ENCODE measurements around the gene CHD1L. TPM values are rescaled to one million over a fixed set of nuclear protein-coding genes. Genes with fewer than 3 reads are reported as not detected.
"Not testable (repeated sequence)": the region's sequence is repeated elsewhere in the genome, so short reads cannot be mapped to it uniquely, and the experiment has no call there.

Gene CHD1L
- total RNA-seq, 1 donor from 2014 or later, result 36.2 TPM

DNA sequence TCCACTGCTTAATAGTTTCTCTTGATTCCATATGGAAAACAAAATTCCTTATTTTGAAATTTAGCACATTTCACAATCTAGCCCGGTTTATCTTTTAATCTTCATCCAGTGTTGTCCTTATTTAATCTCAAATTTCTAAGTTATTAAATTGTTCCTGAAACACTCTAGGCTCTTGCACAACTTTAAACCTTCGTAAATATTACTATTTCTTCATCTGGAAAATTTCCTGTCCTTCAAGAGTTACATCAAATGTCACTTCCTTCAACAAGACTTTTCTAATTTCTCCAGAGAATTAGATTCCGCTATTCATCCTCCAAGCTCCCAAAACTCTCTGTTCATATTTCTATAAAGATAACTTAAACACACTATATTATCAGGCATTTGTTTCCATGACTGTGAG, 23.9 kb upstream of the CHD1L start:
- no peaks in the 10 kb centered on the region for H3K9me3 ChIP-seq
- H3K27ac ChIP-seq, result no peak overlapping the region
- TF ChIP-seq, protein P1, sequence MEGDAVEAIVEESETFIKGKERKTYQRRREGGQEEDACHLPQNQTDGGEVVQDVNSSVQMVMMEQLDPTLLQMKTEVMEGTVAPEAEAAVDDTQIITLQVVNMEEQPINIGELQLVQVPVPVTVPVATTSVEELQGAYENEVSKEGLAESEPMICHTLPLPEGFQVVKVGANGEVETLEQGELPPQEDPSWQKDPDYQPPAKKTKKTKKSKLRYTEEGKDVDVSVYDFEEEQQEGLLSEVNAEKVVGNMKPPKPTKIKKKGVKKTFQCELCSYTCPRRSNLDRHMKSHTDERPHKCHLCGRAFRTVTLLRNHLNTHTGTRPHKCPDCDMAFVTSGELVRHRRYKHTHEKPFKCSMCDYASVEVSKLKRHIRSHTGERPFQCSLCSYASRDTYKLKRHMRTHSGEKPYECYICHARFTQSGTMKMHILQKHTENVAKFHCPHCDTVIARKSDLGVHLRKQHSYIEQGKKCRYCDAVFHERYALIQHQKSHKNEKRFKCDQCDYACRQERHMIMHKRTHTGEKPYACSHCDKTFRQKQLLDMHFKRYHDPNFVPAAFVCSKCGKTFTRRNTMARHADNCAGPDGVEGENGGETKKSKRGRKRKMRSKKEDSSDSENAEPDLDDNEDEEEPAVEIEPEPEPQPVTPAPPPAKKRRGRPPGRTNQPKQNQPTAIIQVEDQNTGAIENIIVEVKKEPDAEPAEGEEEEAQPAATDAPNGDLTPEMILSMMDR (IDR thresholded peaks at IDR 0.05), result no peak
- no peak overlapping the region for H3K4me3 ChIP-seq
- peaks cover 7% of the 10 kb centered on the region for H3K36me3 ChIP-seq
- ATAC-seq (no peak), DNase-seq (no peak)
- no peaks in the 10 kb centered on the region for H3K27me3 ChIP-seq
- H3K4me1 ChIP-seq, result no peaks in the 10 kb centered on the region
- intact Hi-C loops (cut with DNase I), result no loop called here

- intact Hi-C loops (cut with DNase I), result no loop called here
- ATAC-seq, result peak; percentile 42
- Histone ChIP-seq H3K4me3 (peak overlapping the region; percentile 74), H3K9me3 (no peaks in the 10 kb centered on the region), H3K36me3 (peaks cover 4% of the 10 kb centered on the region), H3K4me1 (no peaks in the 10 kb centered on the region), H3K27me3 (no peaks in the 10 kb centered on the region), H3K27ac (peak overlapping the region; percentile 73)
- no peak for DNase-seq
- TF ChIP-seq, protein P1 (IDR thresholded peaks at IDR 0.05), result no peak
Observed at GRCh38 chr1:147223740-147224615, 18.5 kb upstream of the CHD1L start.

DNA sequence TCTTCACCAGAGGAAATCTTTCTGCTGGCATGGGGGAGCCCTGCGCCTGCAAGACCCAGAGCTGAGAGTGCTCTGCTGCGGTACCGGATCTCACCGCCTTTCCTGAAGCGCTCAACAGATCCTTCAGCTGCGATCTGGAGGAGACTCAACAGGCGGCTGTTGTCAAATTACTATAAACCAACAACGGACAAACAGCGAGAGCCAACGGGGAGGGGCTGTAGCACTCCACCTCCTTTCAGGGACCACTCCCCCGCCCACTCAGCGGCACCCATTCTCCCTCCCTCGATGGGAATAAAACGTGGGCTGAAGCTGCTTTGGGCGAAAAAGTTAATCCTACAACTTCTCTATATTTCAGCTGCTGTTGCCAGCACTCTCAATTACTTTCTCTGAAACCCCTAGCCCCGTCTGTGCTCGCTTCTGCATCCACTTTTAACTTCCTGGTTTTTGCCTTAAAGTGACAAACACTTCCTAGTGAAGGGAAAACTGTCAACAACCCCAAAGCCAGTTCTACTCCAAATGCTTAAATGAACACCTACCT, 17.2 kb upstream of the CHD1L start, which contains the start of gene FMO5:
Gene FMO5 (minus strand): TSS at position 147 of the 538 bp plus-strand sequence. CDS start 310 bp downstream, outside the sequence.
- Histone ChIP-seq H3K4me3 (peak within 1 kb of the TSS; percentile 74), H3K27me3 (no peaks in the 10 kb centered on the region), H3K4me1 (no peaks in the 10 kb centered on the region), H3K9me3 (no peaks in the 10 kb centered on the region), H3K36me3 (peaks cover 4% of the 10 kb centered on the region), H3K27ac (peak within 1 kb of the TSS; percentile 73)
- ATAC-seq (peak; percentile 95), DNase-seq (peak; percentile 91)
- TF ChIP-seq, protein P1 (IDR thresholded peaks at IDR 0.05), result peak; percentile 32
- intact Hi-C loops (cut with DNase I), result no loop called here

- H3K4me1 ChIP-seq; H3K4me3 ChIP-seq; H3K27me3 ChIP-seq; H3K36me3 ChIP-seq; ATAC-seq; H3K9me3 ChIP-seq; H3K27ac ChIP-seq; intact Hi-C loops (cut with DNase I); DNase-seq: not testable (repeated sequence)
Observed at GRCh38 chr1:147231032-147231431, 11.5 kb upstream of the CHD1L start.

GRCh38 chr1:147233903-147234302, 8.6 kb upstream of the CHD1L start:
- intact Hi-C loops (cut with DNase I); H3K9me3 ChIP-seq; H3K27me3 ChIP-seq; DNase-seq; H3K4me3 ChIP-seq; H3K36me3 ChIP-seq; ATAC-seq; H3K27ac ChIP-seq: not testable (repeated sequence)
- H3K4me1 ChIP-seq, result peaks cover 12% of the 10 kb centered on the region

DNA sequence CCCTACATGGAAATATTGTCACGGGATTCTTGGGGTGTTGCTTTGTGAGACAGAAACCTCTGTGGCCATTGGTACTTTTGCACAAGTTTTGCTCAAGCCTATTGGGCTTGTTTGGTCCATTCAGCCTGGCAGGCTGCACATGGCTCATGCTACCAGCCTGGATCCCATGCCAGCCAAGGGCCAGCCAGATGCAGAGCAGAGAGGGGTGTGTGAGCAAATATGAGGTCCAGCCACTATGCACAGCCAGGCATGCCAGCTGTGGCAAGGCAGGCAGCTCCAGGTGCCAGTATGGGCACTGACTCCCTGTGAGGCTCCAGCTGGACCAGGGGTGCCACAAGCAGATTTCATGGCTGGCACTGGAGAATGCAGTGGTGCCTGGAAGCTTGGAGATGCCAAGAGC, 6.7 kb upstream of the CHD1L start:
- peak; percentile 10 for ATAC-seq
- intact Hi-C loops (cut with DNase I), result no loop called here
- TF ChIP-seq, protein P1 (IDR thresholded peaks at IDR 0.05), result no peak
- H3K27ac ChIP-seq, result no peak overlapping the region
- no peaks in the 10 kb centered on the region for H3K27me3 ChIP-seq
- H3K9me3 ChIP-seq, result no peaks in the 10 kb centered on the region
- no peak overlapping the region for H3K4me3 ChIP-seq
- peaks cover 12% of the 10 kb centered on the region for H3K4me1 ChIP-seq
- H3K36me3 ChIP-seq, result no peaks in the 10 kb centered on the region
- no peak for DNase-seq

Data from upper lobe of right lung (tissue), 1 donor.